ENCODE data around the gene OR7G2.

OR7G2 gene

GRCh38 chr19:9054765-9055164 is 52.5 kb downstream of the OR7G2 start:
- TF ChIP-seq REST (IDR thresholded peaks at IDR 0.05; ENCODE audit: low read depth) (no peak), TEAD4 (IDR thresholded peaks at IDR 0.05) (no peak), FOXM1 (IDR thresholded peaks at IDR 0.05; ENCODE audit: borderline replicate concordance, low read depth) (no peak)

GRCh38 chr19:9054207-9054606 is 53.1 kb downstream of the OR7G2 start:
- no peak for TF ChIP-seq CEBPB (IDR thresholded peaks at IDR 0.05)
- TF ChIP-seq USF1 (IDR thresholded peaks at IDR 0.05) = no peak
- TF ChIP-seq ZBTB7A (IDR thresholded peaks at IDR 0.05; ENCODE audit: low read depth) = no peak
- TF ChIP-seq YY1 (IDR thresholded peaks at IDR 0.05; ENCODE audit: low read depth) = no peak
- no peak for TF ChIP-seq EGR1 (IDR thresholded peaks at IDR 0.05)
- no peak for TF ChIP-seq TEAD4 (IDR thresholded peaks at IDR 0.05)
- TF ChIP-seq RAD21 (IDR thresholded peaks at IDR 0.05; ENCODE audit: low read depth) = no peak
- TF ChIP-seq EP300 (IDR thresholded peaks at IDR 0.05; ENCODE audit: borderline replicate concordance) = no peak
- no peak for TF ChIP-seq REST (IDR thresholded peaks at IDR 0.05; ENCODE audit: low read depth)
- no peak for TF ChIP-seq NFIC (IDR thresholded peaks at IDR 0.05)
- TF ChIP-seq MAX (IDR thresholded peaks at IDR 0.05) = no peak

GRCh38 chr19:9052894-9053293 is 54.4 kb downstream of the OR7G2 start:
- TF ChIP-seq REST (IDR thresholded peaks at IDR 0.05; ENCODE audit: low read depth) (no peak), TCF12 (IDR thresholded peaks at IDR 0.05; ENCODE audit: low read depth) (no peak), ZBTB7A (IDR thresholded peaks at IDR 0.05; ENCODE audit: low read depth) (no peak), MAX (IDR thresholded peaks at IDR 0.05) (no peak), FOXM1 (IDR thresholded peaks at IDR 0.05; ENCODE audit: borderline replicate concordance, low read depth) (no peak), CEBPB (IDR thresholded peaks at IDR 0.05) (no peak), RAD21 (IDR thresholded peaks at IDR 0.05; ENCODE audit: low read depth) (no peak), NFIC (IDR thresholded peaks at IDR 0.05) (no peak; the same call in 1 of the 2 replicates), YY1 (IDR thresholded peaks at IDR 0.05; ENCODE audit: low read depth) (no peak)

All from Ishikawa (cell line).